HUES64 (cell line): ENCODE results near the gene ADCK1.
"Not testable (repeated sequence)": the region's sequence is repeated elsewhere in the genome, so short reads cannot be mapped to it uniquely, and the experiment has no call there.

Experiments used
- H3K27ac ChIP-seq: 2 replicates; pipeline ENCODE4 v1.7.0; 2013; ENCODE audit warnings: low read depth, low read length, inconsistent platforms
- H3K27me3 ChIP-seq: 2 replicates; pipeline ENCODE4 v1.6.1; 2013; ENCODE audit warnings: mild to moderate bottlenecking, low read length; ENCODE audit not compliant: insufficient read depth
- H3K36me3 ChIP-seq: 2 replicates; pipeline ENCODE4 v1.6.1; 2013; ENCODE audit warnings: mild to moderate bottlenecking, low read length; ENCODE audit not compliant: insufficient read depth
- H3K4me1 ChIP-seq: 2 replicates; pipeline ENCODE4 v1.6.1; 2013; ENCODE audit warnings: mild to moderate bottlenecking, low read length, moderate library complexity; ENCODE audit not compliant: insufficient read depth
- H3K4me3 ChIP-seq: 2 replicates; pipeline ENCODE4 v1.5.1; 2013; ENCODE audit warnings: mild to moderate bottlenecking, low read length, moderate library complexity
- H3K9ac ChIP-seq: 2 replicates; pipeline ENCODE4 v1.6.1; 2013; ENCODE audit warnings: mild to moderate bottlenecking, low read depth, low read length
- H3K9me3 ChIP-seq: 2 replicates; pipeline ENCODE4 v1.6.1; 2013; ENCODE audit warnings: low read depth, low read length; ENCODE audit not compliant: insufficient read depth
- WGBS: fragments of 150-250, 120-280 bp; methylation state at CpG from one replicate; pipeline ENCODE4 v1.1.7; 2013; ENCODE audit warnings: missing lambda C conversion rate; 5-methylcytosine and 5-hydroxymethylcytosine counted together

Gene ADCK1

GRCh38 chr14:77921818-77922217 lies 121.9 kb downstream of the ADCK1 start:
- 92% methylated on average over 2 of the region's 2 CpGs for WGBS
- H3K4me1 ChIP-seq = no peaks in the 10 kb centered on the region
- no peaks in the 10 kb centered on the region for H3K36me3 ChIP-seq
- H3K4me3 ChIP-seq = no peak overlapping the region
- H3K27me3 ChIP-seq = no peaks in the 10 kb centered on the region
- no peak overlapping the region for H3K27ac ChIP-seq
- H3K9me3 ChIP-seq = no peaks in the 10 kb centered on the region
- no peak overlapping the region for H3K9ac ChIP-seq

DNA sequence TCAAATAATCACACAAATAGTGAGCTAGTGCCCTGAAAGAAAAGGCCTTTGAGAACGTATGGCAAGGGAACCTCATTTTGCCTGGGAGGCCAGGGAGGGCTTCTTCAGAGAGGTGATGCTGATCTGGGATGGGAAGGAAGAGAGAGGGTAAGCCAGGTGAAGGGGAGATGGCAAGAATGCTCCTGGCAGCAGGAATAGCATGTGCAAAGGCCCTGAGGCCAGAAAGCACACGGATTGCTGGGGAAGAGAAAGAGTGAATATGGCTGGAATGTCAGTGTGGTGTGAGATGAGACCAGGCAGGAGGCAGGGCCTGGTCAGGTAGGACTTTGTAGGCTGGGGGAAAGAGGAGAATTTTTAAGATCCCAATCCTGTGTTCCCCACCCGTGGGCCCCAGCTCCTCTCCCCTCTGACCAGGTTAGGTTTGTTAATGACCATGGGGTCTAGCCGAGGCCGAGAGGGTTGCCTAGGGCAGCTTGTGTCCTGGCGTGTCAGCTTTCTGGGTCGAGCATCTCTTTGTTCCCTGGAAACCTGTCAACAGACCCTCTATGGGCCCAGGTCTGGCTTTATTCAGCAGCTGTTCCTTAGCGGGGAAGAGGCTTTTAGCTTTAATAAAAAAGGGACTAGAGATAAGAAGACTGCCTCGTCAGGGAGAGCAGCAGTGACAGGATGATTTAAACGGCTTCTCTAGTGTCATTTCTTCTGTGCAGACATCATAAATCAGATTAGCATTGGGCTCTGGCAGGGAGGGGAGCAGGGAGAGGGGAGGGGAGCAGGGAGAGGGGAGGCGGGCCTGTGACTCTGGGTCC lies 123.4 kb downstream of the ADCK1 start:
- Histone ChIP-seq H3K9me3 (no peaks in the 10 kb centered on the region), H3K9ac (no peak overlapping the region), H3K36me3 (no peaks in the 10 kb centered on the region), H3K4me1 (no peaks in the 10 kb centered on the region), H3K27me3 (no peaks in the 10 kb centered on the region), H3K4me3 (no peak overlapping the region), H3K27ac (no peak overlapping the region)
- 85% methylated on average over 11 of the region's 11 CpGs for WGBS

GRCh38 chr14:77924141-77924948 lies 124.4 kb downstream of the ADCK1 start:
- Histone ChIP-seq H3K4me3 (no peak overlapping the region), H3K27me3 (no peaks in the 10 kb centered on the region), H3K36me3 (no peaks in the 10 kb centered on the region), H3K9ac (no peak overlapping the region), H3K4me1 (no peaks in the 10 kb centered on the region), H3K9me3 (no peaks in the 10 kb centered on the region), H3K27ac (no peak overlapping the region)
- 94% methylated on average over 22 of the region's 22 CpGs for WGBS

DNA sequence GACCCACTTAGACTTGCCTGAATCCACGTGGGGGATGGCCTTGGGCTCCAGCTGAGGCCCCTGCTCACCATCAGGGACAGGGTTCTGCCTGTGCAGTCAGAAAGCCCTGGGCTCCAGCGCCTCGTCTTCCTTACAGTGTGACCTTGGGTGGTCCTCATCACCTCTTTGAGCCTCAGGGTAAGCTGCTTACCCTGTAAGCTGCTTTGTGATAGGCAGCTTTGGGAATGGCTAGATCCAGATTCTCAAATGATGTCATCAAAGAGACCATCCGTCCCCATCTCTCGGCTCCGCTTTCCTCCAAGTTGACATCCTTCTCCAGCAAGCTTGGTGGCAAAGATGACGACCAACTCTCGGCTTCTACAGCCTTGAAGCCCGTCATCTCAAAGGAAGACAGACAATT lies 127.0 kb downstream of the ADCK1 start:
- Histone ChIP-seq H3K9ac (no peak overlapping the region), H3K36me3 (no peaks in the 10 kb centered on the region), H3K27ac (no peak overlapping the region), H3K4me3 (no peak overlapping the region), H3K4me1 (no peaks in the 10 kb centered on the region), H3K9me3 (no peaks in the 10 kb centered on the region), H3K27me3 (no peaks in the 10 kb centered on the region)
- 92% methylated on average over 9 of the region's 9 CpGs for WGBS

DNA sequence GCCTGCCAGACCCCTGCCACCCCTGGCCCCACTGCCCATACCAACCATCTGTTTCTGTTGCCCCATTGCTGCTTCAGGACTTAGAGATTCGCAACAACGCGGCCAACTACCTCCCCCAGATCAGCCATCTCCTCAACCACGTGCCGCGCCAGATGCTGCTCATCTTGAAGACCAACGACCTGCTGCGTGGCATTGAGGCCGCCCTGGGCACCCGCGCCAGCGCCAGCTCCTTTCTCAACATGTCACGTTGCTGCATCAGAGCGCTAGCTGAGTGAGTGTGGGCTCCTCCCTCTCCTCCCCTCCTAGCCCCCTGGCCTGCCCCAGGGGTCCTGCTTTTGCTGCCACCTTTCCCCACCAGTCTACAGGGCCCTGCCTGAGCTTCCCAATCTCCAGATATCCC lies 131.5 kb downstream of the ADCK1 start:
- Histone ChIP-seq H3K4me3 (no peak overlapping the region), H3K27me3 (no peaks in the 10 kb centered on the region), H3K9me3 (peaks cover 21% of the 10 kb centered on the region), H3K36me3 (peaks cover 18% of the 10 kb centered on the region), H3K9ac (no peak overlapping the region), H3K4me1 (no peaks in the 10 kb centered on the region), H3K27ac (no peak overlapping the region)
- WGBS = 95% methylated on average over 14 of the region's 14 CpGs

- Histone ChIP-seq H3K36me3 (peaks cover 18% of the 10 kb centered on the region), H3K27ac (no peak overlapping the region), H3K4me3 (no peak overlapping the region), H3K4me1 (no peaks in the 10 kb centered on the region), H3K9me3 (peaks cover 28% of the 10 kb centered on the region), H3K27me3 (no peaks in the 10 kb centered on the region), H3K9ac (no peak overlapping the region)
- whole genome bisulfite sequencing = 96% methylated on average over 3 of the region's 4 CpGs
These were observed 136.3 kb downstream of the ADCK1 start for GRCh38 chr14:77936138-77936639.

DNA sequence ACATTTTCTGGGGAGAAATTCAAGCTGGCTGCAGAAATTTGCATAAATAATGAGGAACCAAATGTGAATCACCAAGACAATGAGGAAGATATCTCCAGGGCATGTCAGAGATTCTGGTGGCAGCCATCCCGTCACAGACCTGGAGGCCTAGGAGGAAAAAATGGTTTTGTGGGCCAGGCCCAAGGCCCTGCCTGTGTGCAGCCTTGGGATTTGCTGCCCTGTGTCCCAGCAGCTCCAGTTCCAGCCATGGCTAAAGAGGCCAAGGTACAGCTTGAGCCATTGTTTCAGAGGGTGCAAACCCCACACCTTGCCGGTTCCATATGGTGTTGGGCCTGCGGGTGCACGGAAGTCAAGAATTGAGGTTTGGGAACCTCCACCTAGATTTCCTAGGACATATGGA lies 147.5 kb downstream of the ADCK1 start:
- Histone ChIP-seq H3K9me3 (peaks cover 31% of the 10 kb centered on the region), H3K36me3 (no peaks in the 10 kb centered on the region), H3K27me3 (no peaks in the 10 kb centered on the region), H3K4me1 (no peaks in the 10 kb centered on the region), H3K9ac (no peak overlapping the region), H3K4me3 (no peak overlapping the region), H3K27ac (no peak overlapping the region)
- WGBS = 71% methylated on average over 4 of the region's 4 CpGs

- no peaks in the 10 kb centered on the region for H3K27me3 ChIP-seq
- H3K27ac ChIP-seq = no peak overlapping the region
- H3K9ac ChIP-seq = no peak overlapping the region
- 93% methylated on average over 3 of the region's 5 CpGs for WGBS
- H3K36me3 ChIP-seq = no peaks in the 10 kb centered on the region
- no peaks in the 10 kb centered on the region for H3K4me1 ChIP-seq
- H3K4me3 ChIP-seq = no peak overlapping the region
- peaks cover 19% of the 10 kb centered on the region for H3K9me3 ChIP-seq
These were observed 150.6 kb downstream of the ADCK1 start for GRCh38 chr14:77950371-77951063.

GRCh38 chr14:77955816-77956484 lies 156.0 kb downstream of the ADCK1 start:
- H3K36me3 ChIP-seq = no peaks in the 10 kb centered on the region
- H3K4me1 ChIP-seq = no peaks in the 10 kb centered on the region
- WGBS = 83% methylated on average over 13 of the region's 13 CpGs
- no peaks in the 10 kb centered on the region; the same call in 1 of the 2 replicates for H3K9me3 ChIP-seq
- no peaks in the 10 kb centered on the region for H3K27me3 ChIP-seq
- no peak overlapping the region for H3K27ac ChIP-seq
- no peak overlapping the region for H3K9ac ChIP-seq
- no peak overlapping the region for H3K4me3 ChIP-seq

GRCh38 chr14:77959686-77960085 lies 159.8 kb downstream of the ADCK1 start:
- WGBS = 45% methylated on average over 2 of the region's 3 CpGs
- H3K36me3 ChIP-seq, H3K9ac ChIP-seq, H3K9me3 ChIP-seq, H3K27me3 ChIP-seq, H3K4me3 ChIP-seq, H3K4me1 ChIP-seq, H3K27ac ChIP-seq: not testable (repeated sequence)
